ENCODE measurements around the gene TBL1Y.

GRCh38 chrY:7092836-7093235 is 182.3 kb downstream of the TBL1Y start:
- TF ChIP-seq CTCF (IDR thresholded peaks at IDR 0.05) (no peak), POLR2A (IDR thresholded peaks at IDR 0.05) (no peak), POLR2AphosphoS5 (IDR thresholded peaks at IDR 0.05) (no peak)
